Panc1 (cell line): ENCODE measurements around the gene AP5B1. TPM values are rescaled to one million over a fixed set of nuclear protein-coding genes. Genes with fewer than 3 reads are reported as not detected.
A peak's percentile ranks its signal among the peaks of the same experiment; 100 is the strongest.

Experiments used
- ATAC-seq: fragments of 200-7000 bp; cut with Tn5 transposase; 2 replicates; pipeline ENCODE4 v1.9.1; 2020; ENCODE audit warnings: mild to moderate bottlenecking, moderate library complexity
- BruUV-seq: library from RNA; stranded (reverse); fragments of 400-500 nt; replicated peaks from 2 replicates; lab custom pipeline; 2021; lab: Mats Ljungman, UMichigan
- CTCF ChIA-PET: fragments of 300-600 bp; sonication (Branson Sonifier 250); formaldehyde crosslinking; loops from one replicate; lab custom pipeline; 2022; ENCODE audit warnings: antibody characterized with exemption; lab: Charles Lee
- POLR2A ChIA-PET: fragments of 300-600 bp; sonication (Branson Sonifier 250); formaldehyde crosslinking; loops from one replicate; lab custom pipeline; 2022; ENCODE audit warnings: antibody characterized with exemption; lab: Charles Lee
- DNase-seq: peaks from one replicate; pipeline ENCODE4 v3.0.0-alpha.2; 2010; ENCODE audit warnings: low read depth, low spot score
- H3K27ac ChIP-seq: 2 replicates; pipeline ENCODE4 v1.5.1; 2011; ENCODE audit warnings: mild to moderate bottlenecking, low read length, inconsistent platforms
- H3K27me3 ChIP-seq: fragments of 200-500 bp; sonication (Bioruptor generic); 2 replicates; pipeline ENCODE4 v1.6.0; 2014; ENCODE audit warnings: low read length, inconsistent platforms; ENCODE audit not compliant: control insufficient read depth, insufficient read depth
- H3K36me3 ChIP-seq: fragments of 200-500 bp; sonication (Bioruptor generic); 2 replicates; pipeline ENCODE4 v1.5.1; 2014; ENCODE audit warnings: inconsistent platforms, mild to moderate bottlenecking, low read length, moderate library complexity; ENCODE audit not compliant: control insufficient read depth, insufficient read depth
- H3K4me1 ChIP-seq: 2 replicates; pipeline ENCODE4 v1.5.1; 2011; ENCODE audit warnings: inconsistent platforms, mild to moderate bottlenecking, low read length, moderate library complexity; ENCODE audit not compliant: control insufficient read depth, insufficient read depth
- H3K4me3 ChIP-seq, 2 experiments: 2 replicates each; pipeline ENCODE4 v1.5.1; 2011 to 2012; ENCODE audit warnings: low read depth in 2 of 2, low read length in 2 of 2, mild to moderate bottlenecking in 2 of 2, inconsistent platforms in 1 of 2, moderate library complexity in 1 of 2
- H3K9me3 ChIP-seq: fragments of 200-500 bp; sonication (Bioruptor generic); 2 replicates; pipeline ENCODE4 v1.5.1; 2014; ENCODE audit warnings: low read depth, mild to moderate bottlenecking, inconsistent platforms, low read length, moderate library complexity; ENCODE audit not compliant: control insufficient read depth, insufficient read depth
- CTCF ChIP-seq: fragments of 450-650 bp; IDR thresholded peaks from 2 replicates; pipeline ENCODE4 v1.5.1; 2017; ENCODE audit warnings: mild to moderate bottlenecking
- POLR2AphosphoS5 ChIP-seq: IDR thresholded peaks from 2 replicates; pipeline ENCODE4 v1.6.1; 2012; ENCODE audit warnings: mild to moderate bottlenecking, low read depth, low read length, moderate library complexity
- REST ChIP-seq, 2 experiments: IDR thresholded peaks; 2 replicates each; pipeline ENCODE4 v1.6.1; 2011 to 2012; ENCODE audit warnings: low read depth in 2 of 2, control low read depth in 1 of 2, low read length in 1 of 2, mild to moderate bottlenecking in 1 of 2, moderate library complexity in 1 of 2; ENCODE audit not compliant: insufficient read depth in 1 of 2
- SIN3A ChIP-seq: IDR thresholded peaks from 2 replicates; pipeline ENCODE4 v1.6.1; 2012; ENCODE audit warnings: low read depth, mild to moderate bottlenecking, low read length, moderate library complexity, borderline replicate concordance; ENCODE audit not compliant: insufficient read depth
- TCF7L2 ChIP-seq: IDR thresholded peaks from 2 replicates; pipeline ENCODE4 v1.6.1; 2011; ENCODE audit warnings: mild to moderate bottlenecking, low read depth, low read length, inconsistent platforms
- in situ Hi-C: cut with HindIII; loops from 2 replicates; pipeline ENCODE4 v1.10.0; 2016; ENCODE audit warnings: low sequenced_read_pairs, low pct_unique_long_range_greater_than_20kb
- intact Hi-C: fragments of 100-400 bp; cut with micrococcal nuclease; formaldehyde crosslinking; loops from one replicate; pipeline ENCODE4 v1.10.0; 2022; ENCODE audit not compliant: unreplicated experiment
- total RNA-seq: library from RNA; stranded (reverse); gene quantifications from one replicate; pipeline ENCODE4 v1.2.1, GENCODE V29; 2021; ENCODE audit not compliant: unreplicated experiment

Gene AP5B1
- total RNA-seq, 1 experiment from 2014 or later = 35.0 TPM

- ATAC-seq = no peak
- POLR2A ChIA-PET = interaction anchor here (0.6 to 0.7 kb wide), 2 partner anchors 48 to 108 kb away, joined by 3 to 14 read pairs; no protein-coding TSS in a partner anchor
- Histone ChIP-seq H3K27ac (peak overlapping the region; percentile 80), H3K36me3 (no peaks in the 10 kb centered on the region), H3K4me3 (peak overlapping the region; percentile 64 to 77), H3K4me1 (0 out of 2 replicates have a peak, but pooled peaks cover 3% of the 10 kb centered on the region), H3K27me3 (no peaks in the 10 kb centered on the region), H3K9me3 (no peaks in the 10 kb centered on the region)
- in situ Hi-C loops (no loop called here), intact Hi-C loops (loop anchor here (5.0 kb wide), 2 partner anchors 35 to 105 kb away; partner anchors contain the start of genes AP5B1 and KAT5)
- no peak for DNase-seq
- BruUV-seq = no TSS peak
- TF ChIP-seq POLR2AphosphoS5 (no peak), REST (IDR thresholded peaks at IDR 0.05; ENCODE audit: insufficient read depth in 1 of 2, low read depth in 2 of 2, low read length in 1 of 2) (no peak), SIN3A (no peak), CTCF (no peak), TCF7L2 (no peak)
- CTCF ChIA-PET = interaction anchor here (0.6 to 2.3 kb wide), 7 partner anchors 13 to 110 kb away, joined by 3 to 24 read pairs (median 6); partner anchors contain the start of genes AP5B1 and KAT5
Measured at GRCh38 chr11:65817312-65817834, 36.6 kb upstream of the AP5B1 start.

- Histone ChIP-seq H3K4me3 (no peak overlapping the region; a peak in 1 of 4 replicates), H3K4me1 (0 out of 2 replicates have a peak, but pooled peaks cover 3% of the 10 kb centered on the region), H3K27me3 (no peaks in the 10 kb centered on the region), H3K36me3 (no peaks in the 10 kb centered on the region), H3K27ac (peak overlapping the region; percentile 80; the same call in 1 of the 2 replicates), H3K9me3 (no peaks in the 10 kb centered on the region)
- POLR2A ChIA-PET = interaction anchor here (0.7 to 0.9 kb wide), 2 partner anchors 20 to 107 kb away, joined by 3 to 4 read pairs; no protein-coding TSS in a partner anchor
- TSS peak; percentile 65 for BruUV-seq
- ATAC-seq = no peak
- in situ Hi-C loops = no loop called here
- CTCF ChIA-PET = interaction anchor here (0.9 to 2.3 kb wide), 4 partner anchors 37 to 109 kb away, joined by 4 to 24 read pairs (median 11); partner anchors contain the start of genes AP5B1 and KAT5
- DNase-seq = no peak
- TF ChIP-seq CTCF (no peak), SIN3A (no peak), POLR2AphosphoS5 (no peak), REST (IDR thresholded peaks at IDR 0.05; ENCODE audit: insufficient read depth in 1 of 2, low read depth in 2 of 2, low read length in 1 of 2) (no peak), TCF7L2 (no peak)
- intact Hi-C loops = loop anchor here (5.0 kb wide), 2 partner anchors 34 to 104 kb away; partner anchors contain the start of genes AP5B1 and KAT5
Measured at GRCh38 chr11:65816696-65817095, 35.9 kb upstream of the AP5B1 start.
